GM12878 (cell line): ENCODE measurements around the gene GPRIN2. TPM values are rescaled to one million over a fixed set of nuclear protein-coding genes. Genes with fewer than 3 reads are reported as not detected.

Experiments used
- ATAC-seq: fragments of 200-7000 bp; cut with Tn5 transposase; 3 replicates; pipeline ENCODE4 v1.9.1; 2020; ENCODE audit warnings: mild to moderate bottlenecking, moderate library complexity
- BruUV-seq: library from RNA; stranded (reverse); fragments of 400-500 nt; replicated peaks from 2 replicates; lab custom pipeline; 2021; lab: Mats Ljungman, UMichigan
- CTCF ChIA-PET: fragments of 300-600 bp; sonication (Branson Sonifier 250); formaldehyde crosslinking; extraction: SDS; loops from one replicate; lab custom pipeline; 2021; ENCODE audit warnings: inconsistent platforms; lab: Yijun Ruan, JAX
- POLR2A ChIA-PET: fragments of 350-600 bp; formaldehyde crosslinking; extraction: SDS; loops from one replicate; lab custom pipeline; 2021; ENCODE audit warnings: inconsistent platforms; lab: Charles Lee
- RAD21 ChIA-PET: fragments of 300-600 bp; sonication (Branson Sonifier 250); formaldehyde crosslinking; loops from one replicate; lab custom pipeline; 2023; ENCODE audit warnings: antibody characterized with exemption; ENCODE audit not compliant: unreplicated experiment; lab: Charles Lee
- SMC1A ChIA-PET: fragments of 300-600 bp; sonication (Branson Sonifier 250); formaldehyde crosslinking; loops from one replicate; lab custom pipeline; 2023; ENCODE audit not compliant: unreplicated experiment, uncharacterized antibody; lab: Charles Lee
- DNase-seq: peaks from one replicate; pipeline ENCODE4 v3.0.0-alpha.2; 2011; ENCODE audit warnings: low read depth, low spot score
- FAIRE-seq: peaks from 3 replicates; lab custom pipeline; 2011; peaks lifted over from hg19 to GRCh38; lab: Jason Lieb, UNC
- H2AFZ ChIP-seq: 2 replicates; pipeline ENCODE4 v1.6.0; 2011; ENCODE audit warnings: low read depth, low read length, control low read depth; ENCODE audit not compliant: control insufficient read depth
- H3K27ac ChIP-seq: 2 replicates; pipeline ENCODE4 v1.5.1; 2011; ENCODE audit warnings: control low read depth; ENCODE audit not compliant: control insufficient read depth, insufficient read depth
- H3K27me3 ChIP-seq, 2 experiments: replicated peaks in 1 of 2; 2 replicates each; pipeline versions ENCODE4 v1.6.0 to v1.6.1; 2011; ENCODE audit warnings: low read length in 1 of 2; ENCODE audit not compliant: control insufficient read depth in 2 of 2, insufficient read depth in 2 of 2
- H3K36me3 ChIP-seq, 2 experiments: 2 replicates each; pipeline ENCODE4 v1.5.1; 2011; ENCODE audit warnings: low read length in 1 of 2; ENCODE audit not compliant: control insufficient read depth in 2 of 2, insufficient read depth in 2 of 2
- H3K4me1 ChIP-seq: 2 replicates; pipeline ENCODE4 v1.6.1; 2011; ENCODE audit warnings: mild to moderate bottlenecking, low read length, moderate library complexity, mixed read lengths; ENCODE audit not compliant: control insufficient read depth, insufficient read depth
- H3K4me2 ChIP-seq: 2 replicates; pipeline ENCODE4 v1.6.0; 2011; ENCODE audit warnings: control low read depth; ENCODE audit not compliant: control insufficient read depth, insufficient read depth
- H3K4me3 ChIP-seq: fragments of 200-600 bp; sonication (generic); 2 replicates; pipeline ENCODE4 v1.5.1; 2016
- H3K79me2 ChIP-seq: 2 replicates; pipeline ENCODE4 v1.6.0; 2011; ENCODE audit warnings: low read length; ENCODE audit not compliant: control insufficient read depth, insufficient read depth
- H3K9ac ChIP-seq: 2 replicates; pipeline ENCODE4 v1.8.0; 2011; ENCODE audit warnings: low read length, control low read depth, mixed read lengths; ENCODE audit not compliant: control insufficient read depth, insufficient read depth
- H3K9me3 ChIP-seq: replicated peaks from 3 replicates; pipeline ENCODE4 v1.5.1; 2011; ENCODE audit warnings: mild to moderate bottlenecking, low read length; ENCODE audit not compliant: control insufficient read depth, insufficient read depth
- H4K20me1 ChIP-seq: 2 replicates; pipeline ENCODE4 v1.6.0; 2011; ENCODE audit not compliant: control insufficient read depth, insufficient read depth
- CHD1 ChIP-seq: IDR thresholded peaks from 2 replicates; pipeline ENCODE4 v1.6.1; 2012; ENCODE audit warnings: low read depth, low read length, improper control_type of control experiment
- MXI1 ChIP-seq: fragments of 150-350 bp; IDR thresholded peaks from 2 replicates; pipeline ENCODE4 v1.6.1; 2011; ENCODE audit warnings: low read depth, mild to moderate bottlenecking, inconsistent platforms, low read length, improper control_type of control experiment
- RBBP5 ChIP-seq: fragments of 200-600 bp; sonication (generic); conservative IDR thresholded peaks from 2 replicates; pipeline ENCODE4 v1.6.1; 2016
- SRF ChIP-seq, 2 experiments: IDR thresholded peaks; 2 replicates each; pipeline ENCODE4 v1.6.1; 2011; ENCODE audit warnings: low read depth in 2 of 2, low read length in 2 of 2, mild to moderate bottlenecking in 1 of 2, moderate library complexity in 1 of 2
- WGBS: methylation state at CpG from one replicate; pipeline ENCODE4 v1.1.6; 2016; ENCODE audit warnings: low lambda C conversion rate; ENCODE audit not compliant: insufficient replicate concordance, insufficient coverage; ENCODE audit errors: missing lambda C conversion rate; 5-methylcytosine and 5-hydroxymethylcytosine counted together
- in situ Hi-C: fragments of 300-500 bp; cut with MboI; formaldehyde crosslinking; loops from 9 replicates; pipeline ENCODE4 v1.14.3; 2018; ENCODE audit warnings: mixed read lengths
- intact Hi-C: fragments of 100-400 bp; cut with micrococcal nuclease; formaldehyde crosslinking; loops from one replicate; pipeline ENCODE4 v1.14.2; 2022; ENCODE audit not compliant: unreplicated experiment
- polyA plus RNA-seq, 11 experiments: library from polyadenylated mRNA; depleted of rRNA in 4 of 11; unstranded in 6 of 11; stranded (reverse) in 5 of 11; fragments of >200 nt; fragmentation: Nextera tagmentation in 4 of 11; fragmentation: Illumina TruSeq in 1 of 11; extraction: Ambion mirVana in 4 of 11; extraction: Trizol in 1 of 11; gene quantifications; 1 replicate in 1 of 11; 2 replicates in 10 of 11; pipeline versions ENCODE4 v1.2.1 to v1.2.3, GENCODE V29; 2011 to 2016; ENCODE audit warnings: inconsistent platforms in 2 of 11, missing spikeins in 2 of 11, low read depth in 1 of 11
- total RNA-seq, 4 experiments: library from RNA; depleted of rRNA in 3 of 4; stranded (reverse); fragments of >200 nt in 3 of 4; fragmentation: Illumina TruSeq in 1 of 4; extraction: Trizol in 1 of 4; gene quantifications; 2 replicates each; pipeline versions ENCODE4 v1.2.1 to v1.2.3, GENCODE V29; 2013 to 2021

GPRIN2 gene
- total and polyA plus RNA-seq, 10 of the 15 experiments (the other 5 are each of a cell fraction or from before 2014, with no cell fraction given) = 0.13 TPM; not detected in 9

GRCh38 chr10:46539596-46540411 is 16.7 kb downstream of the GPRIN2 start (continued):
- TF ChIP-seq CHD1 = no peak

- POLR2A ChIA-PET = no interaction called here
- Histone ChIP-seq H3K27ac (no peak overlapping the region), H3K36me3 (no peaks in the 10 kb centered on the region), H3K4me1 (no peaks in the 10 kb centered on the region), H3K27me3 (peaks cover 0 to 2% of the 10 kb centered on the region in 2 experiments; a peak in 1 of 4 replicates), H3K79me2 (no peaks in the 10 kb centered on the region), H3K9ac (no peak overlapping the region), H2AFZ (no peak overlapping the region), H3K9me3 (no peaks in the 10 kb centered on the region), H3K4me2 (no peak overlapping the region), H3K4me3 (no peak overlapping the region), H4K20me1 (no peaks in the 10 kb centered on the region)
- SMC1A ChIA-PET = interaction anchor here (1.1 kb wide), 1 partner anchor 14 kb away, joined by 5 read pairs; no protein-coding TSS in a partner anchor
- FAIRE-seq (no peak), ATAC-seq (no peak), DNase-seq (no peak)
- TF ChIP-seq RBBP5 (no peak), MXI1 (no peak), SRF (IDR thresholded peaks at IDR 0.05; ENCODE audit: low read depth in 2 of 2, low read length in 2 of 2) (no peak)
- BruUV-seq = no TSS peak
- RAD21 ChIA-PET = no interaction called here
- 15% methylated on average over 3 of the region's 3 CpGs for WGBS
- intact Hi-C loops = no loop called here
- in situ Hi-C loops = no loop called here
- CTCF ChIA-PET = no interaction called here
These were observed 17.6 kb downstream of the GPRIN2 start for GRCh38 chr10:46538717-46539426.
